Ascending aorta (tissue), 2 donors: ENCODE data around the gene PCID2. TPM values are rescaled to one million over a fixed set of nuclear protein-coding genes. Genes with fewer than 3 reads are reported as not detected.

Experiments used
- DNase-seq, 2 donors: peaks; one replicate each; pipeline ENCODE4 v3.0.0-alpha.2; 2019; ENCODE audit warnings: low spot score in 2 of 2
- H3K27ac ChIP-seq, 2 donors: fragments of 200-600 bp; sonication (generic); one replicate each; pipeline ENCODE4 v1.5.1; 2016 to 2017; ENCODE audit warnings: mild to moderate bottlenecking in 1 of 2
- H3K27me3 ChIP-seq: fragments of 200-600 bp; sonication (generic); one replicate; pipeline ENCODE4 v1.5.1; 2017
- H3K36me3 ChIP-seq, 2 donors: fragments of 200-600 bp; sonication (generic); one replicate each; pipeline ENCODE4 v1.5.1; 2016
- H3K4me1 ChIP-seq, 2 donors: fragments of 200-600 bp; sonication (generic); one replicate each; pipeline ENCODE4 v1.5.1; 2016 to 2017; ENCODE audit warnings: mild to moderate bottlenecking in 1 of 2
- H3K4me3 ChIP-seq, 2 donors: fragments of 200-600 bp; sonication (generic); one replicate each; pipeline ENCODE4 v1.5.1; 2016 to 2017; ENCODE audit warnings: mild to moderate bottlenecking in 1 of 2
- H3K9me3 ChIP-seq, 2 donors: fragments of 200-600 bp; sonication (generic); one replicate each; pipeline ENCODE4 v1.5.1; 2016
- CTCF ChIP-seq, 3 experiments: fragments of 200-600 bp in 2 of 3; fragments of 450-650 bp in 1 of 3; sonication (generic) in 2 of 3; IDR thresholded peaks; one replicate each; pipeline ENCODE4 v1.5.1; 2016 to 2019; ENCODE audit warnings: antibody characterized with exemption in 3 of 3, mild to moderate bottlenecking in 1 of 3, moderate library complexity in 1 of 3
- intact Hi-C: fragments of 100-400 bp; cut with DNase I; formaldehyde crosslinking; loops from one replicate; pipeline ENCODE4 v1.15.1; 2023
- total RNA-seq: library from RNA; depleted of rRNA; stranded (reverse); fragments of >200 nt; gene quantifications from one replicate; pipeline ENCODE4 v1.1.0, GENCODE V29; 2016

Gene PCID2
- total RNA-seq, 1 donor from 2014 or later: 50.8 TPM

GRCh38 chr13:113209336-113209758, 878 bp upstream of the PCID2 start, which contains the start of gene CUL4A:
CUL4A (plus strand) TSS chr13:113209613; CDS start chr13:113209628, 15 bp downstream.
- Histone ChIP-seq H3K9me3 (no peaks in the 10 kb centered on the region), H3K4me1 (peaks cover 3 to 45% of the 10 kb centered on the region in 2 donors), H3K36me3 (peaks cover 0 to 3% of the 10 kb centered on the region in 2 donors), H3K27ac (peak within 1 kb of the TSS; percentile 98), H3K27me3 (no peaks in the 10 kb centered on the region), H3K4me3 (peak within 1 kb of the TSS; percentile 98 to 99)
- intact Hi-C loops: loop anchor here (1.0 to 5.0 kb wide), 5 partner anchors 88 to 522 kb away; partner anchors contain the start of genes DCUN1D2, GRTP1 and LAMP1
- DNase-seq: peak in 1 of 2 donors; percentile 87
- no peak for TF ChIP-seq CTCF (IDR thresholded peaks at IDR 0.05)

GRCh38 chr13:113207890-113208420, 514 bp downstream of the PCID2 start:
- Histone ChIP-seq H3K27me3 (no peaks in the 10 kb centered on the region), H3K36me3 (peaks cover 0 to 8% of the 10 kb centered on the region in 2 donors), H3K9me3 (no peaks in the 10 kb centered on the region), H3K27ac (peak overlapping the region; percentile 98), H3K4me3 (peak overlapping the region; percentile 98 to 99), H3K4me1 (peaks cover 3 to 51% of the 10 kb centered on the region in 2 donors)
- TF ChIP-seq CTCF (IDR thresholded peaks at IDR 0.05): no peak
- intact Hi-C loops: loop anchor here (1.0 to 5.0 kb wide), 5 partner anchors 54 to 521 kb away; partner anchors contain the start of genes DCUN1D2 and GRTP1
- peak in 1 of 2 donors; percentile 70 for DNase-seq

- peak overlapping the region; percentile 98 for H3K27ac ChIP-seq
Observed at GRCh38 chr13:113207460-113207859, 1.0 kb downstream of the PCID2 start.

GRCh38 chr13:113205428-113205931, 3.0 kb downstream of the PCID2 start:
- Histone ChIP-seq H3K36me3 (peaks cover 0 to 8% of the 10 kb centered on the region in 2 donors), H3K4me3 (no peak overlapping the region), H3K27ac (no peak overlapping the region), H3K9me3 (no peaks in the 10 kb centered on the region), H3K4me1 (peaks cover 3 to 37% of the 10 kb centered on the region in 2 donors), H3K27me3 (no peaks in the 10 kb centered on the region)
- intact Hi-C loops: loop anchor here (5.0 kb wide), 3 partner anchors 157 to 518 kb away; partner anchors contain the start of gene GRTP1
- DNase-seq: no peak
- no peak for TF ChIP-seq CTCF (IDR thresholded peaks at IDR 0.05)

More at GRCh38 chr13:113207460-113207859, 1.0 kb downstream of the PCID2 start:
- peak overlapping the region; percentile 98 to 99 for H3K4me3 ChIP-seq
- H3K36me3 ChIP-seq: peaks cover 0 to 8% of the 10 kb centered on the region in 2 donors
- H3K4me1 ChIP-seq: peaks cover 3 to 51% of the 10 kb centered on the region in 2 donors
- no peaks in the 10 kb centered on the region for H3K9me3 ChIP-seq
- no peaks in the 10 kb centered on the region for H3K27me3 ChIP-seq
- intact Hi-C loops: loop anchor here (5.0 kb wide), 3 partner anchors 155 to 520 kb away; partner anchors contain the start of gene GRTP1
- no peak for TF ChIP-seq CTCF (IDR thresholded peaks at IDR 0.05)
- DNase-seq: no peak

GRCh38 chr13:113204378-113204734, 4.1 kb downstream of the PCID2 start:
- Histone ChIP-seq H3K36me3 (peaks cover 2 to 19% of the 10 kb centered on the region in 2 donors), H3K9me3 (no peaks in the 10 kb centered on the region), H3K27ac (no peak overlapping the region), H3K4me1 (peaks cover 3 to 34% of the 10 kb centered on the region in 2 donors), H3K27me3 (no peaks in the 10 kb centered on the region), H3K4me3 (no peak overlapping the region)
- no peak for TF ChIP-seq CTCF (IDR thresholded peaks at IDR 0.05)
- intact Hi-C loops: loop anchor here (5.0 kb wide), 1 partner anchor 858 kb away; no protein-coding TSS in a partner anchor
- DNase-seq: no peak
